ENCODE data around the gene CDCP2.
"Not testable (repeated sequence)": the region's sequence is repeated elsewhere in the genome, so short reads cannot be mapped to it uniquely, and the experiment has no call there.

CDCP2 gene

GRCh38 chr1:54167422-54168139 is 14.8 kb upstream of the CDCP2 start:
- DNase-seq, result peak; percentile 55

GRCh38 chr1:54166357-54166756 is 13.6 kb upstream of the CDCP2 start:
- not testable (repeated sequence) for DNase-seq

GRCh38 chr1:54165146-54165545 is 12.3 kb upstream of the CDCP2 start:
- no peak for DNase-seq

GRCh38 chr1:54163573-54163972 is 10.8 kb upstream of the CDCP2 start:
- no peak for DNase-seq

GRCh38 chr1:54163051-54163450 is 10.3 kb upstream of the CDCP2 start:
- no peak for DNase-seq

GRCh38 chr1:54161495-54162168 is 8.8 kb upstream of the CDCP2 start:
- no peak for DNase-seq

GRCh38 chr1:54160351-54160750 is 7.6 kb upstream of the CDCP2 start:
- DNase-seq, result no peak

- DNase-seq, result no peak
Measured at GRCh38 chr1:54159733-54160316, 7.0 kb upstream of the CDCP2 start.

GRCh38 chr1:54158071-54158470 is 5.3 kb upstream of the CDCP2 start:
- DNase-seq, result no peak

GRCh38 chr1:54157401-54157800 is 4.6 kb upstream of the CDCP2 start:
- no peak for DNase-seq

GRCh38 chr1:54156986-54157385 is 4.2 kb upstream of the CDCP2 start:
- DNase-seq, result no peak

- DNase-seq, result no peak
Measured at GRCh38 chr1:54156201-54156600, 3.4 kb upstream of the CDCP2 start.

GRCh38 chr1:54153535-54154439 is 987 bp upstream of the CDCP2 start:
- peak; percentile 76 for DNase-seq

GRCh38 chr1:54151013-54151412 is 1.8 kb downstream of the CDCP2 start:
- DNase-seq, result no peak

- DNase-seq, result no peak
Measured at GRCh38 chr1:54149734-54150133, 3.1 kb downstream of the CDCP2 start.

GRCh38 chr1:54144366-54144765 is 8.4 kb downstream of the CDCP2 start:
- no peak for DNase-seq

- no peak for DNase-seq
Measured at GRCh38 chr1:54142146-54142900, 10.5 kb downstream of the CDCP2 start.

- DNase-seq, result no peak
Measured at GRCh38 chr1:54139711-54140110, 13.1 kb downstream of the CDCP2 start.

- DNase-seq, result no peak
Measured at GRCh38 chr1:54138994-54139393, 13.8 kb downstream of the CDCP2 start.

GRCh38 chr1:54137534-54138061 is 15.2 kb downstream of the CDCP2 start:
- DNase-seq, result peak; percentile 80

- DNase-seq, result peak; percentile 38
Measured at GRCh38 chr1:54136963-54137533, 15.8 kb downstream of the CDCP2 start.

Measured in fibroblast of skin of right quadriceps (primary cell).